SK-N-MC (cell line): ENCODE measurements around the gene LTBP2.

ENCODE experiments used
- DNase-seq: peaks from one replicate; pipeline ENCODE4 v3.0.0-alpha.2; 2011; ENCODE audit warnings: low read depth, low spot score
- H3K27ac ChIP-seq: fragments of 200-600 bp; sonication (generic); 2 replicates; pipeline ENCODE4 v1.5.1; 2016; ENCODE audit warnings: mixed run types
- H3K36me3 ChIP-seq: fragments of 200-600 bp; sonication (generic); 2 replicates; pipeline ENCODE4 v1.6.1; 2017; ENCODE audit warnings: antibody characterized with exemption, low read length, mixed read lengths; ENCODE audit not compliant: insufficient read depth
- H3K4me3 ChIP-seq: fragments of 200-600 bp; sonication (generic); 2 replicates; pipeline ENCODE4 v1.5.1; 2016
- H3K9ac ChIP-seq: fragments of 200-600 bp; sonication (generic); 2 replicates; pipeline ENCODE4 v1.8.0; 2017; ENCODE audit warnings: mixed run types, mixed read lengths; ENCODE audit not compliant: insufficient read length
- H3K9me3 ChIP-seq: fragments of 200-600 bp; sonication (generic); 2 replicates; pipeline ENCODE4 v1.6.1; 2017; ENCODE audit warnings: low read depth, mild to moderate bottlenecking, antibody characterized with exemption, low read length, moderate library complexity, mixed read lengths
- EZH2 ChIP-seq: fragments of 200-600 bp; sonication (generic); IDR thresholded peaks from one replicate; pipeline ENCODE4 v1.6.1; 2017; ENCODE audit warnings: antibody characterized with exemption
- FOXP2 ChIP-seq: optimal IDR thresholded peaks from 2 replicates; pipeline ENCODE3; 2011; ENCODE audit warnings: mild to moderate bottlenecking, moderate library complexity; ENCODE audit not compliant: insufficient read depth; ENCODE audit errors: extremely low read length, control extremely low read depth
- POLR2AphosphoS5 ChIP-seq: IDR thresholded peaks from 2 replicates; pipeline ENCODE4 v1.6.1; 2012; ENCODE audit warnings: mild to moderate bottlenecking, low read depth, low read length, borderline replicate concordance

The LTBP2 gene

DNA sequence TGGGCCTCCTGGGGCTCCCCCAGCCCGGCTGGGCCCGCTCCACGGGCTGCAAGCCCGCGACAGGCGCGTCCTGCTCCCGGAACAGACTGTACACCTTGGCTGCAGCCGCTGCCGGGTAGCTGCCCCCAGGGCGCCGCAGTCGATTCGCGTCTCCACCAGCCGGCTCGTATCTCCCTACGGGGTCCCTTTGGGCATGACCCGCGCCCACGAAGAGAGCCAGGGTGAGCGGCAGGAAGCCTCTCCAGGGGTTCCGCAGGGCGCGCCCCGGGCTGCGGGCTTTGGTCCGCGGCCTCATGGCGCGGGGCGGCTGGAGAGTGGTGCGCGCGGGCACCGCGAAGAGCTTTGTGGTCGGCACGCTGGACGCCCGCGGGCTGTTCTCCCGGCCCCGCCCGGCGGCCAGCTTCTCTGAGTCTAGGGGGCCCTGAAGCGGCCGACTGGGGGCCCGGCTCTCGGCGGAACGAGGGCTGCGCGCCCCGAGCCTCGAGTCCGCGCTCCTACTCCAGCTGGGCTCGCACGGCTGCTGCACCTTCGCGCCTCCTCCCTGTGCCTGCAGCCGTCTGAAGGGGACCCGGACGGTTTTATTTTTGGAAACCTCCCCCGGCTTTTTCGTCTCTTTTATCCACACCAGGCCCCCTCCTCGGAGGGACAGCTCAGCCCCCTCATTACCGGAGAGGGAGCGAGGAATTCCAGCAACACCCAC is at the start of gene LTBP2:
Gene LTBP2 (minus strand): TSS at position 588 of the 700 bp plus-strand sequence. CDS start 293 bp downstream, at position 295.
- H3K9ac ChIP-seq = peak within 1 kb of the TSS; percentile 62
- no peaks in the 10 kb centered on the region for H3K9me3 ChIP-seq
- H3K36me3 ChIP-seq = no peaks in the 10 kb centered on the region
- no peak for DNase-seq
- no peak within 1 kb of the TSS for H3K27ac ChIP-seq
- TF ChIP-seq EZH2 = no peak
- no peak for TF ChIP-seq POLR2AphosphoS5
- no peak for TF ChIP-seq FOXP2
- H3K4me3 ChIP-seq = peak within 1 kb of the TSS; percentile 88

DNA sequence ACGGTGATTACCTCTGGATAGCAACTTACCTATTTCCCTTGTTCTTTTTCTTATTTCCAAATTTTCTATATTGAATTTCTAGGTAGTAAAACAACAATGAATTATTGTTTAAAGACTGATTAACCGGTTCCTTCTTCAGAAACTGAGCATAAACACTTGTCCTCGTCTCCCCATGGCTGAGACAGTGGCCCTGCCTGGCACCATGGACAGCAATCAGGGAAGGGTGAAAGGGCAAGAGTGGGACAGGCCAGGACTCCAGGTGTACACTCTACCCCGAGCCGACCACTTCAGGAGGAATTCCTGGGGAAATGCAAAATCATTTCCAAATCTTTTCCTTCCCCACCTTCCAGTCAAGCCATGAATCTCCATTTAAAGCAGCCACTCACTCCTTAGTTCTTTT is 48.8 kb upstream of the LTBP2 start:
- H3K27ac ChIP-seq = no peak overlapping the region
- TF ChIP-seq EZH2 (no peak), POLR2AphosphoS5 (no peak), FOXP2 (no peak)
- H3K36me3 ChIP-seq = peaks cover 35% of the 10 kb centered on the region
- DNase-seq = no peak
- H3K9me3 ChIP-seq = no peaks in the 10 kb centered on the region
- H3K4me3 ChIP-seq = no peak overlapping the region
- no peak overlapping the region for H3K9ac ChIP-seq

DNA sequence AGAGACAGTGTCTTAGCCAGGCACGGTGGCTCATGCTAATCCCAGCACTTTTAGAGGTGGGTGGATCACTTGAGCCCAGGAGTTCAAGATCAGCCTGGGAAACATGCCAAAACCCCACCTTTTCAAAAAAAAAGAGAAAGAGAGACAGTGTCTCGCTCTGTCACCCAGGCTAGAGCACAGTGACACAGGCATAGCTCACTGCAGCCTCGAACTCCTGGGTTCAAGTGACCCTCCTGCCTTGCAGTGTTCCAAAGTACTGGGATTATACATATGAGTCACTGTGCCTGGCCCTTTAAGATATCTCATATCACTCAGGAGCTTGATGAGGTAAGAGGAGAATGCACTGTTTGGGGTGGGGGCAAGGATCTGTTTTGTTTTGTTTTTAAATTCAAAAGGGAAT is 48.1 kb upstream of the LTBP2 start:
- no peak overlapping the region for H3K4me3 ChIP-seq
- H3K27ac ChIP-seq = no peak overlapping the region
- TF ChIP-seq POLR2AphosphoS5 (no peak), EZH2 (no peak), FOXP2 (no peak)
- peaks cover 35% of the 10 kb centered on the region for H3K36me3 ChIP-seq
- no peak for DNase-seq
- no peak overlapping the region for H3K9ac ChIP-seq
- H3K9me3 ChIP-seq = no peaks in the 10 kb centered on the region

DNA sequence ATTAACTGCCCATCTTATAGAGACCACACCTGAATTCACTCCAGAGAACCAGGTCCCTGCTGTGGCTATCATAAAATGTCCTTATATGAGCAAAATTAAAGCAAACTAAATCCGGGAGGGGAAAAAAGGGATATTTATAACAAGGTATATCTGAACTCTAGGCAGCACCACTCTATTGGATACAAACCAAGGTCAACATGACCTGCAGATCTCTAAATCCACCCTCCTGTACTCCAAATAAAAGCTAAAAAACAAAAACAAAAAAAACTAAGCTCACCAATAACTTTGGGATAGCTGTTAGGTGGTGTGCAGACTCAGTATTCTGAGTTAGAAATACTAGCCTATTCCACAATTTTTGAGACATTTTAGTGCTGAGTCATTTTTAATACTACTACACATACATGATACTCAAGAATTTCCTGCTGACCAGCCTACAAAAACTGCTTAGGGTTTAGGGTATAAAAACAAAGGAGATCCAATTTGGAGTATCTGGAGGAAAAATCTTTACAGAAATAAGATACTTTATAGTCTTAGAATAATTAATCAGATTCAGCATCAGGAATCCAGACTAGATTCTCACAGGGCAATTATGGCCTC is 46.6 kb upstream of the LTBP2 start:
- DNase-seq = no peak
- no peak overlapping the region for H3K9ac ChIP-seq
- H3K36me3 ChIP-seq = peaks cover 24% of the 10 kb centered on the region
- no peak overlapping the region for H3K27ac ChIP-seq
- H3K9me3 ChIP-seq = no peaks in the 10 kb centered on the region
- no peak overlapping the region for H3K4me3 ChIP-seq
- TF ChIP-seq FOXP2 = no peak
- TF ChIP-seq POLR2AphosphoS5 = no peak
- TF ChIP-seq EZH2 = no peak

DNA sequence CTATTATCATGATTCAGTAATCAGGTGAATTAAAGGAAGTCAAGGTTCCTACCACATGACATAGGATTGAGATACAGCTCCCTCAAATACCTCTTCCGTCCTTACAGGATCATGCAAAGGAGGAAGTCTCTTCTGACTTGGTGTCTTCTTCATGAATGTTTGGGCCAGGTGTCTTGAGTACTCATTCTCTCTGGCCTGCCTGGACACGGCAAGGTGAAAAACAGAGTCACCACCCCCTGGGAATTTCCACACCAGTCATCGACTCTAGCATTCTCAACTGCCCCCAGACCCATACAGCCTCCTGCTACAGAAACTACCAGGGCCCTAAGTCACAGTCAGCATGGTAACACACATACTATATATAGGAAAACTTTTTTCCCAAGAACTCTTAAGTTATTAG is 44.9 kb upstream of the LTBP2 start:
- H3K36me3 ChIP-seq = peaks cover 9% of the 10 kb centered on the region
- no peak for TF ChIP-seq POLR2AphosphoS5
- no peak for TF ChIP-seq FOXP2
- TF ChIP-seq EZH2 = no peak
- no peak overlapping the region for H3K9ac ChIP-seq
- DNase-seq = no peak
- no peaks in the 10 kb centered on the region for H3K9me3 ChIP-seq
- no peak overlapping the region for H3K4me3 ChIP-seq
- H3K27ac ChIP-seq = no peak overlapping the region

DNA sequence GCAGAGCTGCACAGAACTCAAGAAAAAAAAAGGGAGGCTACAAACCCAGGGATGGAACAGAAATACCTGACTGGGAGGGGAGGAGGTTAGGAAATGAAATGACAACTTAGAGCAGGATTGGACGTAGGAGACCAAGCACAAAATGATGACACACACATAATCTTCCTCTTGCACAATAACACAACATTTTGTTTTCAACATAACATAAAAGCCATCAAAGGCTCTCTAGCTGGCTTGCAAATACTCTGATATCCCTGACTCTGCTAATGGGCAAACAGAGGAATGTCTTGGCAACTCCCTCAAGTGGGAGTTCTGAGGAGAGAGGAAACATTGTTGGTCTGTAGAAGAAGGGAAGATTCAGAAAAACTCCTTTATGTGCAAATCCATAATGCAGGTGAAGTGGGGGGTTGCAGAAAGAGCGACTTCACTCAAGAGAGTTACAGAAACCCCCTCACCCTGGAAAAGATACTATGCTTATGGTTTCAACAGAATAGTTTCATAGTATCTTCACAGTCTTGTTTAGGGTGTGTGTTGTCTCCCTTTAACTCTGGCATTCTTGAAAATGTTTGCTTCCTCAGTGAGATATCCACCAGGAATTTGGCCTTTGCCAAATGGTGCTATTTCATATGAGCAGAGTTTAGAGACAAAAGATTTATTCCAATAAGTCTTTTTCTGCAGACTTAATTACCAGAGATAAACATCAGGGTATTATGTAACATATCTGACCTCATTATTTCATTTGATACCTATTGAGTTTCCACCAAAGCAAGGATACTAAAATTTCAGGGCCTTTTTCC is 43.8 kb upstream of the LTBP2 start:
- Histone ChIP-seq H3K27ac (0 out of 2 replicates have a peak overlapping the region, but pooled peaks have one; percentile 28), H3K36me3 (peaks cover 7% of the 10 kb centered on the region), H3K9me3 (no peaks in the 10 kb centered on the region), H3K9ac (no peak overlapping the region), H3K4me3 (no peak overlapping the region)
- no peak for DNase-seq
- TF ChIP-seq FOXP2 (no peak), POLR2AphosphoS5 (no peak), EZH2 (no peak)

DNA sequence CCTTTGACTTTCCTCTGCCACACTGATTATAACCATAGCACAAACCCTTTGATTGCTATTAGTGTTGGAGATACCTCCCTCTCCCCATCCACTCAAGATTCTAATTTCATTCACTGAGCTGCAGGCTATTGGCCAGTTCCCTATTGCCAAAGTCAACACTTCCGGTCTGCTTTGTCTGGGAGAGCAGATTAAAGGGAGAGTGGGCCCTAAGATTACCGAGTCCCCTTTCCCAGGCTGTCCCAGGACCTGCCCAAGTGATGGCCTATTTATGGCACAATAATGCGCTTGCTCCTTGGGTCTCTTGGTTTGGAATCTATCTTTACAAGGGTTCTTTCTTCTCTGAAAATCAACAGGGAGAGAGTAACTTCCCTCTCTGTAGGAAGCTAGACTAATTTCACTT is 42.9 kb upstream of the LTBP2 start:
- DNase-seq = no peak
- Histone ChIP-seq H3K9ac (no peak overlapping the region), H3K27ac (no peak overlapping the region), H3K9me3 (no peaks in the 10 kb centered on the region), H3K4me3 (no peak overlapping the region), H3K36me3 (peaks cover 5% of the 10 kb centered on the region; the same call in 1 of the 2 replicates)
- no peak for TF ChIP-seq POLR2AphosphoS5
- TF ChIP-seq FOXP2 = no peak
- no peak for TF ChIP-seq EZH2
